ENCODE measurements around the gene TM4SF5.

Gene TM4SF5

GRCh38 chr17:4748686-4749085 lies 23.0 kb upstream of the TM4SF5 start:
- no peak for DNase-seq

- DNase-seq: no peak
Observed at GRCh38 chr17:4750606-4751005, 21.1 kb upstream of the TM4SF5 start.

GRCh38 chr17:4751932-4752331 lies 19.8 kb upstream of the TM4SF5 start:
- DNase-seq: no peak

- DNase-seq: no peak
Observed at GRCh38 chr17:4753392-4753791, 18.3 kb upstream of the TM4SF5 start.

- no peak for DNase-seq
Observed at GRCh38 chr17:4759776-4760236, 11.9 kb upstream of the TM4SF5 start.

- no peak for DNase-seq
Observed at GRCh38 chr17:4764595-4764994, 7.1 kb upstream of the TM4SF5 start.

- no peak for DNase-seq
Observed at GRCh38 chr17:4766201-4766600, 5.5 kb upstream of the TM4SF5 start.

GRCh38 chr17:4766723-4767122 lies 5.0 kb upstream of the TM4SF5 start:
- no peak for DNase-seq

GRCh38 chr17:4768298-4768697 lies 3.4 kb upstream of the TM4SF5 start:
- DNase-seq: no peak

GRCh38 chr17:4769628-4770027 lies 2.1 kb upstream of the TM4SF5 start:
- DNase-seq: no peak

GRCh38 chr17:4772235-4772613 lies 538 bp downstream of the TM4SF5 start:
- no peak for DNase-seq

GRCh38 chr17:4777969-4778760 lies 6.5 kb downstream of the TM4SF5 start:
- DNase-seq: no peak

- no peak for DNase-seq
Observed at GRCh38 chr17:4780325-4780955, 8.8 kb downstream of the TM4SF5 start.

GRCh38 chr17:4782652-4783051 lies 11.0 kb downstream of the TM4SF5 start:
- DNase-seq: peak; percentile 18

GRCh38 chr17:4785311-4786105 lies 13.8 kb downstream of the TM4SF5 start:
- DNase-seq: no peak

GRCh38 chr17:4786106-4786511 lies 14.4 kb downstream of the TM4SF5 start, which contains the start of gene VMO1:
TSS of gene VMO1 (minus strand) at chr17:4786364. CDS start at chr17:4786352, 12 bp downstream.
- DNase-seq: no peak

GRCh38 chr17:4786516-4786915 lies 14.8 kb downstream of the TM4SF5 start:
- DNase-seq: no peak

- DNase-seq: no peak
Observed at GRCh38 chr17:4788159-4788806, 16.6 kb downstream of the TM4SF5 start.

GRCh38 chr17:4788807-4789700 lies 17.4 kb downstream of the TM4SF5 start, which contains the start of gene GLTPD2:
TSS of gene GLTPD2 (plus strand) at chr17:4788964. CDS start at chr17:4789012, 48 bp downstream.
- DNase-seq: no peak

GRCh38 chr17:4789701-4789950 lies 17.9 kb downstream of the TM4SF5 start:
- no peak for DNase-seq

- peak; percentile 77 for DNase-seq
Observed at GRCh38 chr17:4789951-4790704, 18.4 kb downstream of the TM4SF5 start.
